ENCODE data around the gene BCL11B. TPM values are rescaled to one million over a fixed set of nuclear protein-coding genes. Genes with fewer than 3 reads are reported as not detected.

Gene BCL11B
- total and polyA plus RNA-seq, 10 of the 15 experiments (the other 5 are each of a cell fraction or from before 2014, with no cell fraction given) = 0.38 to 5.5 (median 1.3) TPM

GRCh38 chr14:99221445-99221844 is 50.6 kb downstream of the BCL11B start:
- Histone ChIP-seq H3K9me3 (replicated peaks; ENCODE audit: control insufficient read depth, insufficient read depth, low read length) (no peaks in the 10 kb centered on the region), H3K4me3 (no peak overlapping the region), H3K36me3 (ENCODE audit: control insufficient read depth in 2 of 2, insufficient read depth in 2 of 2, low read length in 1 of 2) (no peaks in the 10 kb centered on the region), H4K20me1 (ENCODE audit: control insufficient read depth, insufficient read depth) (no peaks in the 10 kb centered on the region), H3K9ac (ENCODE audit: control insufficient read depth, insufficient read depth, low read length) (no peak overlapping the region), H2AFZ (ENCODE audit: control insufficient read depth, low read depth, low read length) (no peak overlapping the region), H3K4me2 (ENCODE audit: control insufficient read depth, insufficient read depth) (no peak overlapping the region), H3K79me2 (ENCODE audit: control insufficient read depth, insufficient read depth, low read length) (no peaks in the 10 kb centered on the region), H3K27ac (ENCODE audit: control insufficient read depth, insufficient read depth) (no peak overlapping the region), H3K4me1 (ENCODE audit: control insufficient read depth, insufficient read depth, low read length) (no peaks in the 10 kb centered on the region), H3K27me3 (replicated peaks in 1 of 2; ENCODE audit: control insufficient read depth in 2 of 2, insufficient read depth in 2 of 2, low read length in 1 of 2) (no peaks in the 10 kb centered on the region)
- ChIA-PET CTCF (interaction anchor here (1.7 kb wide), 1 partner anchor 10 kb away, joined by 3 read pairs; no protein-coding TSS in a partner anchor), POLR2A (interaction anchor here (0.5 kb wide), 1 partner anchor 29 kb away, joined by 4 read pairs; no protein-coding TSS in a partner anchor), SMC1A (ENCODE audit: uncharacterized antibody, unreplicated experiment) (interaction anchor here (0.8 to 1.1 kb wide), 2 partner anchors 13 to 39 kb away, joined by 3 read pairs; no protein-coding TSS in a partner anchor), RAD21 (ENCODE audit: unreplicated experiment) (no interaction called here)
- in situ Hi-C loops (cut with MboI) (no loop called here), intact Hi-C loops (cut with micrococcal nuclease; ENCODE audit: unreplicated experiment) (no loop called here)
- TF ChIP-seq MEF2B (IDR thresholded peaks at IDR 0.05; ENCODE audit: partially characterized antibody, poor library complexity, severe bottlenecking) = no peak
- no peak for TF ChIP-seq MLLT1 (IDR thresholded peaks at IDR 0.05)
- TF ChIP-seq PML (IDR thresholded peaks at IDR 0.05; ENCODE audit: low read length) = no peak
- no peak for TF ChIP-seq FOXM1 (IDR thresholded peaks at IDR 0.05; ENCODE audit: low read depth, low read length)
- TF ChIP-seq STAT3 (IDR thresholded peaks at IDR 0.05; ENCODE audit: low read depth, low read length) = no peak
- no peak for TF ChIP-seq JUND (IDR thresholded peaks at IDR 0.05; ENCODE audit: low read depth, low read length)
- no peak for TF ChIP-seq YBX1 (IDR thresholded peaks at IDR 0.05)
- TF ChIP-seq BCL3 (IDR thresholded peaks at IDR 0.05; ENCODE audit: borderline replicate concordance, insufficient read depth, low read depth, low read length, poor library complexity, severe bottlenecking) = no peak
- no peak for TF ChIP-seq TBL1XR1 (IDR thresholded peaks at IDR 0.05; ENCODE audit: low read depth, low read length)
- no peak for TF ChIP-seq CEBPB (IDR thresholded peaks at IDR 0.05; ENCODE audit: borderline replicate concordance in 1 of 2, low read depth in 2 of 2, low read length in 2 of 2)
- TF ChIP-seq MAX (IDR thresholded peaks at IDR 0.05; ENCODE audit: low read depth, low read length) = no peak
- no peak for TF ChIP-seq SP1 (IDR thresholded peaks at IDR 0.05; ENCODE audit: low read depth, low read length)
- TF ChIP-seq MTA2 (IDR thresholded peaks at IDR 0.05; ENCODE audit: low read depth) = no peak
- no peak for TF ChIP-seq FOS (IDR thresholded peaks at IDR 0.05; ENCODE audit: borderline replicate concordance, extremely low read depth, insufficient read length)
- no peak for TF ChIP-seq CHD4 (IDR thresholded peaks at IDR 0.05)
- no peak for TF ChIP-seq ZZZ3 (IDR thresholded peaks at IDR 0.05; ENCODE audit: control insufficient read depth, insufficient read length, low read depth)
- TF ChIP-seq CUX1 (IDR thresholded peaks at IDR 0.05; ENCODE audit: insufficient replicate concordance, low read depth, low read length) = no peak
- FAIRE-seq = no peak
- DNase-seq (ENCODE audit: low read depth, low spot score) = no peak
- ATAC-seq = no peak
- 65% methylated on average over 13 of the region's 13 CpGs for WGBS (ENCODE audit: insufficient coverage, insufficient replicate concordance, low lambda C conversion rate, missing lambda C conversion rate)
- BruUV-seq (replicated peaks) = no TSS peak
